Activated CD4-positive, alpha-beta memory T cell treated with anti-CD3 and anti-CD28 coated beads for 36 hours (primary cell): ENCODE measurements around the gene SERHL2. TPM values are rescaled to one million over a fixed set of nuclear protein-coding genes. Genes with fewer than 3 reads are reported as not detected.
"Not testable (repeated sequence)": the region's sequence is repeated elsewhere in the genome, so short reads cannot be mapped to it uniquely, and the experiment has no call there.

ENCODE experiments used
- CTCF ChIA-PET: fragments of 350-600 bp; sonication (Branson Sonifier 250); formaldehyde crosslinking; loops from one replicate; lab custom pipeline; 2021; ENCODE audit warnings: antibody characterized with exemption, inconsistent platforms; lab: Charles Lee
- POLR2A ChIA-PET: fragments of 350-600 bp; sonication (Branson Sonifier 250); formaldehyde crosslinking; loops from one replicate; lab custom pipeline; 2021; ENCODE audit warnings: antibody characterized with exemption; lab: Charles Lee
- DNase-seq: peaks from one replicate; pipeline ENCODE4 v3.0.0-alpha.2; 2020
- H3K27ac Mint-ChIP-seq: one replicate; pipeline ENCODE4 v1.8.0; 2021; ENCODE audit warnings: mixed read lengths
- H3K27me3 Mint-ChIP-seq: one replicate; pipeline ENCODE4 v1.8.0; 2021; ENCODE audit warnings: mixed read lengths
- H3K36me3 Mint-ChIP-seq: one replicate; pipeline ENCODE4 v1.8.0; 2021; ENCODE audit warnings: mixed read lengths
- H3K4me1 Mint-ChIP-seq: one replicate; pipeline ENCODE4 v1.8.0; 2021; ENCODE audit warnings: low read depth, mixed read lengths
- H3K4me3 Mint-ChIP-seq: one replicate; pipeline ENCODE4 v1.8.0; 2021; ENCODE audit warnings: mild to moderate bottlenecking, mixed read lengths
- H3K9me3 Mint-ChIP-seq: one replicate; pipeline ENCODE4 v1.8.0; 2021; ENCODE audit warnings: mixed read lengths
- intact Hi-C: fragments of 100-400 bp; cut with micrococcal nuclease; formaldehyde crosslinking; loops from one replicate; pipeline ENCODE4 v1.15.1; 2023
- total RNA-seq, 2 experiments: library from RNA; stranded (reverse); gene quantifications; one replicate each; pipeline ENCODE4 v1.2.3, GENCODE V29; 2021

SERHL2 gene, protein sequence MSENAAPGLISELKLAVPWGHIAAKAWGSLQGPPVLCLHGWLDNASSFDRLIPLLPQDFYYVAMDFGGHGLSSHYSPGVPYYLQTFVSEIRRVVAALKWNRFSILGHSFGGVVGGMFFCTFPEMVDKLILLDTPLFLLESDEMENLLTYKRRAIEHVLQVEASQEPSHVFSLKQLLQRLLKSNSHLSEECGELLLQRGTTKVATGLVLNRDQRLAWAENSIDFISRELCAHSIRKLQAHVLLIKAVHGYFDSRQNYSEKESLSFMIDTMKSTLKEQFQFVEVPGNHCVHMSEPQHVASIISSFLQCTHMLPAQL
- 1 to 10 TPM in 1 of 2 experiments, under 1 TPM in 1; 0.83 to 1.2 TPM for total RNA-seq

DNA sequence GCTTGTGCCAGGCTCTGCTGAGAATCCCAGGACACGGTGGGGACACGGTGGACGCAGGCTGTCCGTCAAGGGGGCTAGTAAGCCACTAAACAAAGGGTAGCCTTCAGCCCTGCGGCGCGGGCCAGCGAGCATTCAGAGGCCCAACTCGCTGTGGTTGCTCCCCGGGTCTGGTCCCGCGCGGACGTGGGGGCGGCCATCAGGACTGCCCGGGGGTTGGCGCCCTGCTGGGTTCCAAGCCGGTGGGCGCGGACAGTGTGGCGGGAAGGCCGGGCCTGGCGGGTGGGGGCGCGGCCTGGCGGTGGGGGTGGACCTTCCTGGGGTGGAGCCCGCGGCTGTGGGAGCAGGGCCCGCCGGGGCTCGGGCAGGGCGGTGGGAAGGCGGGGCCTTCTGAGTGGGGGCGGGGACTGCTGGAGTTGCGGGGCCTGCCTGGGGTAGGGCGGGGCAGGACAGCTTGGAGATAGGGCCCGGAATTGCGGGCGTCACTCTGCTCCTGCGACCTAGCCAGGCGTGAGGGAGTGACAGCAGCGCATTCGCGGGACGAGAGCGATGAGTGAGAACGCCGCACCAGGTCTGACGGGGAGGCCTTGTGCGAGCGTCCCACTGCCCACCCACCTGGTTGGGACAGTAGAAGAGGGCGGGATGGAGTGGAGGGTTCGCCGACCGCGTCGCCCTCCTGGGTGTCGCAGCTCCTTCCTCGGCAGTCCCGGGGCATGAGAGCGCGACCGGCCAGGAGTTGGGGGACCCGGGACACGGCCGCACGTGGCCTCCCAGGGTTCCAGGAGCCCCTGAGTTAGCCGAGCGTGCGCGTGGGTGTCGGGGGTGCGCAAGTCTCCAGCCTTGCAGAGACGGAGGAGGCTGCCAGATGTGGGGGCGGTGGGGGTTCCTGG, at the start of gene SERHL2:
SERHL2 (plus strand) TSS at position 482 of the 887 bp plus-strand sequence; CDS start at position 547, 65 bp downstream.
- peak; percentile 90 for DNase-seq
- ChIA-PET CTCF (no interaction called here), POLR2A (interaction anchor here (0.6 kb wide), 1 partner anchor 749 kb away, joined by 5 read pairs; no protein-coding TSS in a partner anchor)
- peak within 1 kb of the TSS; percentile 69 for H3K4me3 Mint-ChIP-seq
- no peaks in the 10 kb centered on the region for H3K36me3 Mint-ChIP-seq
- no peaks in the 10 kb centered on the region for H3K9me3 Mint-ChIP-seq
- intact Hi-C loops: loop anchor here (2.0 to 5.0 kb wide), 2 partner anchors 21 to 461 kb away; partner anchors contain the start of gene NDUFA6
- H3K27ac Mint-ChIP-seq: no peak within 1 kb of the TSS
- peaks cover 11% of the 10 kb centered on the region for H3K4me1 Mint-ChIP-seq
- no peaks in the 10 kb centered on the region for H3K27me3 Mint-ChIP-seq

DNA sequence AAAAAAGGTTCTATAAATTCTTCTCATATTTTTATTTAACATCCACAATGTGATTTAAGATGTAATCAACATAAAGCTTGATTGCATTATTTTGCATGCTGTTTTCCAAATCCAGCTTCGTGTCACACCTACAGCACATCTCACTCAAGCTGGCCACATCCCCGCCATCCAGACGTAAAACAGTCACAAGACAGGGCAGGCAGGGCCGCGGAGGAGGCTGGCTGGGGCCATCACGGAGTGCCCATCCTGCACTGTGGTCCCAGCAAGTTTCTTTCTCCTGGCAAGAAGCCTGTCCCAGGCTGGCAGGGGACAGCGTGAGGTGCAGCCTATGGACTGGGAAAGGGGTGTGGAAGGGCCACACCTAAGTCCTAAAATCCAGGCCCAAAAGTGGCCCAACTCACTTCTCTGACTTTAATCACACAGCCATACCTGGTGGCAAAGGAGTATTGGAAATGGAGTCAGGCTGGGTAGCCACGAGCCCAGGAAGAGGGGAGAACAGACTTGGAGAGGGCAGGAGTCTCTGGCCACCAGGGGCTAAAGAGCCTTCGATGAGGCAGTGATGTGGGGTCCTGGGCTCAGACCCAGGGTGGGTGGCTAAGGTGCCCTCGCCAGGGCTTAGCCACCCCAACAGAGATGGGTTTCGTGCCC, 45.3 kb upstream of the SERHL2 start:
- H3K36me3 Mint-ChIP-seq, H3K27me3 Mint-ChIP-seq, H3K4me1 Mint-ChIP-seq, H3K4me3 Mint-ChIP-seq, H3K27ac Mint-ChIP-seq, intact Hi-C loops, DNase-seq, H3K9me3 Mint-ChIP-seq, CTCF ChIA-PET: not testable (repeated sequence)
- POLR2A ChIA-PET: interaction anchor here (0.6 to 0.7 kb wide), 2 partner anchors 36 to 62 kb away, joined by 3 to 4 read pairs; no protein-coding TSS in a partner anchor

DNA sequence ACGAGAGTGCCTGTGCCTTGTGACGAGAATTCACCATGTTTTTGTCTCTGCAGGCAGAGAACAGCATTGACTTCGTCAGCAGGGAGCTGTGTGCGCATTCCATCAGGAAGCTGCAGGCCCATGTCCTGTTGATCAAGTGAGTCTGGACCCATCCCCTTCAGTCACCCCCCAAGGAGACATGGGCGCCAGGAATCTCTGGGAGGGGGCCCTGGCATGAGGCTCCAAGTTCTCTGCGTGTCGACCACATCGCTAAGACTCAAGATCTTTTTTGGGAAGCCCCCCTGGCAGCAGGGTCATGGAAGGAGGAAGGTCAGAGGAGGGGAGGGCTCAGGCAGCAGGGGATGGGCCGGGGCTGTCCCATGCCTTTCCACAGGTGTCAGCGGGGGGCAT, 44.8 kb upstream of the SERHL2 start:
- H3K4me1 Mint-ChIP-seq, intact Hi-C loops, H3K27ac Mint-ChIP-seq, CTCF ChIA-PET, H3K4me3 Mint-ChIP-seq, DNase-seq, H3K36me3 Mint-ChIP-seq, POLR2A ChIA-PET, H3K9me3 Mint-ChIP-seq, H3K27me3 Mint-ChIP-seq: not testable (repeated sequence)

DNA sequence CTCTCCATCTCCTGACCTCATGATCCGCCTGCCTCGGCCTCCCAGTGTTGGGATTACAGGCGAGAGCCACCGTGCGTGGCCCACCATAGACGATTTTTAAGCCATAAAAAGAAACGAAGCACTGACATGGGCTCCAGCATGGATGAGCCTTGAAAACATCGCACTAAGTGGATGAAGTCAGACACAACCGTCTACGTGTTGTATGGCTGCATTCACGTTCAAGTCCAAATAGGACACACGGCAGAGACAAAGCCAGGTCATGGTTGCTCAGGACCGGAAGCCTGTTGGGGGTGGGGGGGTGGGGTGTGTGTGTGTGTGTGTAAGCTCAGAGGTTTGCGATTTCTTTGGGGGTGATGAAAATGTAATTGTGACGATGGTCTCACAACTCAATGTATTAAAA, 44.2 kb upstream of the SERHL2 start:
- Mint-ChIP-seq H3K36me3 (peaks cover 6% of the 10 kb centered on the region), H3K27ac (no peak overlapping the region), H3K9me3 (no peaks in the 10 kb centered on the region), H3K4me1 (no peaks in the 10 kb centered on the region), H3K27me3 (no peaks in the 10 kb centered on the region), H3K4me3 (no peak overlapping the region)
- intact Hi-C loops: no loop called here
- CTCF ChIA-PET: no interaction called here
- no peak for DNase-seq
- POLR2A ChIA-PET: no interaction called here

DNA sequence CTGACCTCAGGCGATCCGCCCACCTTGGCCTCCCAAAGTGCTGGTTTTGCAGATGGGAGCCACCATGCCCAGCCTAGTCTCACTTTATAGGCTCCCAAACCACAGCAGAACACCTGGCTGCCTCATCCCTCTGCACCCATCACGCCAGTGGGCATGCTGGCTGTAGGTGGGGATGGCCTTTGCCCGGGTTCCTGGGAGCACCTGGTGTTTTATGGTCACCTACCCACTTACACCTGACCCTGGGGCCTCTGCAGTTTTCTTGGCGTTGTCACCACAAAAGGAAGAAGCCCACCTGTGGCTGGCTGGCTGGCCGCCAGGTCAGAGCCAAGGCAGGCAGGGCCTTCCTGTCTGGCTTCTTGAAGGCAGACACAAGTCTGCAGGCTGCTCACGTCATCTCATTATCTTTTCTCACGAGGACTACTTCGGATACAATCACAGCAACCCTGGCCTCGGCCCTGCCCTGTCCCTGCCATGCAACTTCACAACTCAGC, 42.3 kb upstream of the SERHL2 start:
- intact Hi-C loops: no loop called here
- CTCF ChIA-PET: no interaction called here

DNA sequence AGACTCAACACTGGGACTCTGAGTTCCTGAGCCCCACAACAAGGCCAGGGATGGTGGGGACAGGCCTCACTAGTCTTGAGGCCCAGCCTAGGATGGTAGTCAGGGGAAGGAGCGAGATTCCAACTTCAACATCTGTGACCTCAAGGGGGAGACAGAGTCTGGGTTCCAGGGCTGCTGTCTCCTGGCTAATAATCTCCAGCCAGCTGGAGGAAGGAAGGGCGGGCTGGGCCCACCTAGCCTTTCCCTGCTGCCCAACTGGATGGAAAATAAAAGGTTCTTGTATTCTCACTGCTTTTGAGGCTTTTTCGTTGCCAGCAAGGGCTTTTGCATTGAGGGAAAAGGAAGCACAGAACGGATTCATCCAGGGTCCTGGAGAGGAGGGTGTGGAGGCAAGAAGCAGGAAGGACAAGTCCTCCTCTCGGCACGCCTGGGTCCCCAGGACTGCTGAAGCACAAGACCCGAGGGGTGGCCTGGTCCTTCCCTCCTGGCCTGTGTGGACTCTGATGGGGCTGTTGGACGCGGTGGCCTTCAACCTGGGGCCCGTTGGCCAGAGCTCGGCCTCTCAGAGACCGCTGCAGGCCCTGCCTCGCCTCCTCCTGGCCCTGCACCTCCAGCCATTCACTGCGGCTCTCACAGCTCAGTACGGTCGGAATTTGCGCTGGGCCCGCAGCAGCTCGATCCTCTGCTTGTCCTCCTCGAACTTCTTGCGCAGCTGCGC, 41.3 kb upstream of the SERHL2 start:
- POLR2A ChIA-PET, H3K27me3 Mint-ChIP-seq, intact Hi-C loops, H3K4me1 Mint-ChIP-seq, H3K9me3 Mint-ChIP-seq, H3K4me3 Mint-ChIP-seq, H3K27ac Mint-ChIP-seq, H3K36me3 Mint-ChIP-seq, CTCF ChIA-PET, DNase-seq: not testable (repeated sequence)

More for the DNA sequence above, 42.3 kb upstream of the SERHL2 start:
- Mint-ChIP-seq H3K4me3 (no peak overlapping the region), H3K27me3 (no peaks in the 10 kb centered on the region), H3K9me3 (no peaks in the 10 kb centered on the region), H3K4me1 (no peaks in the 10 kb centered on the region), H3K27ac (no peak overlapping the region), H3K36me3 (peaks cover 10% of the 10 kb centered on the region)
- DNase-seq: no peak
- POLR2A ChIA-PET: no interaction called here

DNA sequence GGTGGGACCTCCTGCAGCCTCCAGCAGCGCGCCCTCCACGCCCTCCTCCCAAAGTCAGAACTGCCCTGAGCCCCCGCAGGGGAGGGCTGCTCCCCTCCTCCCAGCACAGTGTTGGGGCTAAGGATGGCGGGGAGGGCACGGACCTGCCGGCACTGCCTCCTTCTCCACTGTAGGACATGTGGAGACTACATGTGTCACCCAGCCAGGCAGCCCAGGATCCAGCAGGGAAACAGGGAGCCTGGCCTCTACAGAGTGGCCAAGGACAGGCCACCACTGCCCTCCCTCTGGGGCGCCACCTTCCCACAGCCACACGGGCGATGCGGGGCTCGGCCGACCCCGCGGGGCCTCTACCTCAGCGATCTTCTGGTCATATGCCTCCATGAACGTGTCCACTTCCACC, 39.4 kb upstream of the SERHL2 start:
- intact Hi-C loops: not testable (repeated sequence)

DNA sequence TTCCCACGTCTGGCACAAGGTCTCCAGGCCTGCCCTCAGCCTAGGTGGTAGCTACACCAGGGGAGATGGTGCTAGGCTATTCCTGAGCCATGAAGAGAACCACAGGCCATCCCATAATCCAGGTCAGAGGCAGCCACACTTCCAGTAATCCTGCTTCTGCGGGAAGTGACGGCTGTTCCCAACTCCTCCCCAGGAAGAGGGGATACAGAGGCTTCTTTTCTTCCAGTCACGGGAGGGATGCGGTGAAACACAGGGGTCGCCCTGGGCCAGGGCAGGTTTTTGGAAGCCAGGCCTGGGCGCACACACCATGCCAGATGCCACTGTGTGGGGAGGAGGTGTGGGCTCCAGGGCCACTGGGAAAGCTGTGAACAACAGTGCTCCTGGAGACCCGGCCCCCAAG, 38.5 kb upstream of the SERHL2 start:
- H3K27ac Mint-ChIP-seq, H3K4me3 Mint-ChIP-seq, intact Hi-C loops, H3K9me3 Mint-ChIP-seq, H3K27me3 Mint-ChIP-seq, CTCF ChIA-PET, POLR2A ChIA-PET, DNase-seq: not testable (repeated sequence)
- Mint-ChIP-seq H3K4me1 (peaks cover 13% of the 10 kb centered on the region), H3K36me3 (peaks cover 14% of the 10 kb centered on the region)

More for the DNA sequence above, 39.4 kb upstream of the SERHL2 start:
- H3K9me3 Mint-ChIP-seq, H3K27ac Mint-ChIP-seq, H3K27me3 Mint-ChIP-seq, H3K4me1 Mint-ChIP-seq, CTCF ChIA-PET, POLR2A ChIA-PET, DNase-seq, H3K4me3 Mint-ChIP-seq: not testable (repeated sequence)
- peaks cover 14% of the 10 kb centered on the region for H3K36me3 Mint-ChIP-seq

DNA sequence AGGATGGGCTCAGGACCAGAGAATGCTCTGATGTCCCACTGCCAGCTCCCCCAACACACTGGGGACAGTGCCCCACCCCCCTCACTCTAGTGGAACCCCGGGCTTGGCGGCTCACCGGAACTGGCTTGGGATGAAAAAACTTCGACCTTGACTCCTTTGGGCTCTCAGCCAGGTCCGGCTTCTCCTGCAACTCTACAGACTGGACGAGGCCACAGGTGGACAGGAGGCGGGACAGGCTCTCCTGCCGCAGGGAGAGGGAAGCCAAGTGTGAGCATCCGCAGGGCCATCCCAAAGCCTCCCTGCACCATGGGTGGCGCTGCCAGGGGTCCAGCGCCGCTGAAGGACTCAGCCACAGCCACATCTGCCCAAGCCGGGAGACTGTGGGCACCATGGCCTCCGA, 37.9 kb upstream of the SERHL2 start:
- H3K27me3 Mint-ChIP-seq: no peaks in the 10 kb centered on the region
- no peaks in the 10 kb centered on the region for H3K9me3 Mint-ChIP-seq
- intact Hi-C loops: no loop called here
- DNase-seq: no peak
- no peak overlapping the region for H3K4me3 Mint-ChIP-seq
- POLR2A ChIA-PET: no interaction called here
- H3K27ac Mint-ChIP-seq: no peak overlapping the region
- CTCF ChIA-PET: no interaction called here
- peaks cover 14% of the 10 kb centered on the region for H3K4me1 Mint-ChIP-seq
- H3K36me3 Mint-ChIP-seq: peaks cover 11% of the 10 kb centered on the region

DNA sequence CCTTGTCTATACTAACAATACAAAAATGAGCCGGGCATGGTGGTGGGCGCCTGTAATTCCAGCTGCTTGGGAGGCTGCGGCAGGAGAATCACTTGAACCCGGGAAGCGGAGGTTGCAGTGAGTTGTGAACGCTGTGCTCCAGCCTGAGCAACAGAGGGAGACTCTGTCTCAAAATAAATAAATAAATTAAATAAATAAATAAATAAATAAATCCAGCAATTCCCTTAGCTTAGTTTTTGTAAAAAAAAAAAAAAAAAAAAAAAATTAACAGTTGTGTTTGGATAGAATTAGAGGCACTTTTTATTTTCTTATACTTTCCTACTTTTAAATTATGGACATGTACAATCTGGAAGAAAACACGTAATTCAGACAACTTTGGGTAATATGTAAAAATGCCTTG, 36.7 kb upstream of the SERHL2 start:
- POLR2A ChIA-PET, H3K27ac Mint-ChIP-seq, H3K9me3 Mint-ChIP-seq, DNase-seq, intact Hi-C loops, H3K4me3 Mint-ChIP-seq, CTCF ChIA-PET, H3K27me3 Mint-ChIP-seq, H3K36me3 Mint-ChIP-seq: not testable (repeated sequence)
- H3K4me1 Mint-ChIP-seq: peaks cover 14% of the 10 kb centered on the region

DNA sequence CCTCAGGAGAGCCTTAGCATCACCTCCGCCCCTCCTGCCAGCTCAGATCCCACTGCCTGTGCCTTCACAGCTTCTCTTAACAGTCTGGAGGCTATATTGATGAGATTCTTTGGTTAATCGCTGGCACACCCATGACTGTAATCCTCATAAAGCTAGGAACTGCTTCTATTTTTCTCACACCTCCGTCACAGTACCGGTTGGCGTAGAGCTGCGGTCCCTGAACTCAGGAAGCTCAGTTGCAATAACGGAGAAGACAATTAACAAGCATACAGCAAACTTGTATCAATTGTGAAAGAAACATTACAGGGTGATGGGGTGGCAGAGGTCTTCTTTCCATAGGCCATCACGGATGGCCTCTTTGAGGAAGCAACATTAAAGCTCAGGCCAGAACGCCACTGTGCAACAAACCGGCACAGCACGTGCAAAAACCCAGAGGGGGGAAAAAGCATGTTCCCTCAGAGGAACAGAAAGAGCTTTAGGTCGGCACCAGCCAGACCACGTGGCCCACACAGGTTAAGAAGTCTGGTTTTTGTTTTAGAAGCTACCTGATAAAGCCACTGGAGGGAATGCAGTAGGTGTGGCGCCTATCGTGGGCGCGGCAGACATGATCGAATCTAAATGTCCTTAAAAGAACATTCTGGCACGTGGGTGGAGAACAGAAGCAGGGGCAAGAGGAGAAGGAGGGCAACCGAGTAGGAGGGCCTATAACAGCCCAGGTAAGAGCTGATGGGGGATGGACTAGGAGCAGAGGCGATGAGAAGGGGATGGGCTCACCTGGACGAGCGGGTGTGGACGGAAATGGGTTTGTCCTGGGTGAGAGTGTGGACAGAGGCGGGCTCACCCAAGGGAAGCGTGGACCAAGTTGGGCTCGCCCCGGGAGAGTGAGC, 34.9 kb upstream of the SERHL2 start:
- H3K27me3 Mint-ChIP-seq, POLR2A ChIA-PET, H3K9me3 Mint-ChIP-seq, H3K36me3 Mint-ChIP-seq, CTCF ChIA-PET, intact Hi-C loops: not testable (repeated sequence)
- Mint-ChIP-seq H3K4me3 (peak overlapping the region; percentile 97), H3K4me1 (peaks cover 14% of the 10 kb centered on the region), H3K27ac (peak overlapping the region; percentile 89)
- DNase-seq: peak; percentile 24
